B cell (primary cell): ENCODE measurements around the gene HOOK2. TPM values are rescaled to one million over a fixed set of nuclear protein-coding genes. Genes with fewer than 3 reads are reported as not detected.

Experiments
- ATAC-seq: fragments of 200-7000 bp; cut with Tn5 transposase; one replicate; pipeline ENCODE4 v1.10.0; 2021; ENCODE audit warnings: low read depth, mild to moderate bottlenecking, moderate number of reproducible peaks, moderate library complexity
- CTCF ChIA-PET: fragments of 350-600 bp; sonication (Branson Sonifier 250); formaldehyde crosslinking; loops from one replicate; lab custom pipeline; 2021; ENCODE audit warnings: antibody characterized with exemption, inconsistent platforms; lab: Charles Lee
- POLR2A ChIA-PET: fragments of 350-600 bp; sonication (Branson Sonifier 250); formaldehyde crosslinking; loops from one replicate; lab custom pipeline; 2021; ENCODE audit warnings: antibody characterized with exemption; lab: Charles Lee
- DNase-seq: peaks from one replicate; pipeline ENCODE4 v3.0.0; 2013
- H2AFZ ChIP-seq: 2 replicates; pipeline ENCODE4 v1.6.1; 2012; ENCODE audit warnings: mild to moderate bottlenecking, low read depth, low read length; ENCODE audit not compliant: insufficient read depth, poor library complexity, severe bottlenecking
- H3K27ac ChIP-seq, 2 donors: 1 replicate in 1 of 2; 2 replicates in 1 of 2; pipeline ENCODE4 v1.5.1; 2012 to 2013; ENCODE audit warnings: low read length in 2 of 2, mild to moderate bottlenecking in 2 of 2, moderate library complexity in 1 of 2
- H3K27me3 ChIP-seq, 4 experiments: fragments of 200-600 bp in 1 of 4; sonication (generic) in 1 of 4; replicated peaks in 1 of 4; 1 replicate in 2 of 4; 2 replicates in 2 of 4; pipeline versions ENCODE4 v1.6.1 to v1.7.0; 2013 to 2016; ENCODE audit warnings: low read length in 3 of 4, mild to moderate bottlenecking in 2 of 4, mixed read lengths in 1 of 4, moderate library complexity in 1 of 4; ENCODE audit not compliant: insufficient read depth in 4 of 4, control insufficient read depth in 3 of 4; ENCODE audit errors: control extremely low read depth in 1 of 4
- H3K36me3 ChIP-seq, 2 experiments: replicated peaks in 1 of 2; 1 replicate in 1 of 2; 2 replicates in 1 of 2; pipeline versions ENCODE4 v1.6.1 to v1.7.1; 2013; ENCODE audit warnings: low read length in 1 of 2; ENCODE audit not compliant: insufficient read depth in 2 of 2, control insufficient read depth in 1 of 2; ENCODE audit errors: control extremely low read depth in 1 of 2, extremely low read depth in 1 of 2
- H3K4me1 ChIP-seq, 2 donors: fragments of 200-600 bp in 1 of 2; sonication (generic) in 1 of 2; 1 replicate in 1 of 2; 2 replicates in 1 of 2; pipeline versions ENCODE4 v1.5.1 to v1.6.1; 2013 to 2017; ENCODE audit warnings: low read length in 2 of 2; ENCODE audit not compliant: control insufficient read depth in 2 of 2, insufficient read depth in 2 of 2
- H3K4me2 ChIP-seq: replicated peaks from 2 replicates; pipeline ENCODE3; 2012; ENCODE audit warnings: mild to moderate bottlenecking, low read depth, low read length; ENCODE audit not compliant: poor library complexity, severe bottlenecking
- H3K4me3 ChIP-seq, 5 experiments: fragments of 200-600 bp in 1 of 5; sonication (generic) in 1 of 5; 1 replicate in 3 of 5; 2 replicates in 2 of 5; pipeline versions ENCODE4 v1.5.1 to v1.7.0; 2011 to 2016; ENCODE audit warnings: low read length in 4 of 5, mild to moderate bottlenecking in 4 of 5, low read depth in 2 of 5, control low read depth in 1 of 5, moderate library complexity in 1 of 5; ENCODE audit not compliant: insufficient read depth in 1 of 5; ENCODE audit errors: control extremely low read depth in 1 of 5, extremely low read depth in 1 of 5
- H3K79me2 ChIP-seq: fragments of 200-600 bp; sonication (generic); one replicate; pipeline ENCODE4 v1.6.0; 2016; ENCODE audit warnings: low read length; ENCODE audit not compliant: control insufficient read depth, insufficient read depth
- H3K9ac ChIP-seq: fragments of 200-600 bp; sonication (generic); 2 replicates; pipeline ENCODE4 v1.6.1; 2017; ENCODE audit warnings: mild to moderate bottlenecking, low read length, moderate library complexity
- H3K9me3 ChIP-seq, 3 donors: one replicate each; pipeline versions ENCODE4 v1.6.1 to v1.7.1; 2013; ENCODE audit warnings: low read length in 2 of 3; ENCODE audit not compliant: control insufficient read depth in 2 of 3, insufficient read depth in 1 of 3; ENCODE audit errors: control extremely low read depth in 1 of 3
- H4K20me1 ChIP-seq: 2 replicates; pipeline ENCODE4 v1.6.0; 2012; ENCODE audit warnings: mild to moderate bottlenecking, low read length; ENCODE audit not compliant: insufficient read depth, control insufficient read depth, poor library complexity, severe bottlenecking
- H3K27ac Mint-ChIP-seq: one replicate; pipeline ENCODE4 v1.8.0; 2021; ENCODE audit warnings: mixed read lengths
- H3K27me3 Mint-ChIP-seq: one replicate; pipeline ENCODE4 v1.8.0; 2021; ENCODE audit warnings: mixed read lengths
- H3K4me1 Mint-ChIP-seq: one replicate; pipeline ENCODE4 v1.8.0; 2021; ENCODE audit warnings: mixed read lengths
- H3K4me3 Mint-ChIP-seq: one replicate; pipeline ENCODE4 v1.8.0; 2021; ENCODE audit warnings: mixed read lengths
- H3K9me3 Mint-ChIP-seq: one replicate; pipeline ENCODE4 v1.8.0; 2022; ENCODE audit warnings: mixed read lengths; ENCODE audit not compliant: insufficient read depth
- EZH2 ChIP-seq: IDR thresholded peaks from 2 replicates; pipeline ENCODE4 v1.6.1; 2012; ENCODE audit warnings: borderline replicate concordance, low read depth, mild to moderate bottlenecking, moderate library complexity, low read length; ENCODE audit not compliant: insufficient read depth, poor library complexity, severe bottlenecking
- WGBS: methylation state at CpG from one replicate; pipeline ENCODE4 v1.1.5; 2013; ENCODE audit warnings: missing lambda C conversion rate; ENCODE audit not compliant: insufficient coverage; 5-methylcytosine and 5-hydroxymethylcytosine counted together
- intact Hi-C: fragments of 100-400 bp; cut with micrococcal nuclease; formaldehyde crosslinking; loops from one replicate; pipeline ENCODE4 v1.10.0; 2022
- polyA plus RNA-seq: library from polyadenylated mRNA; depleted of rRNA; stranded (reverse); fragments of >200 nt; gene quantifications from 2 replicates; pipeline ENCODE4 v1.2.3, GENCODE V29; 2012
- total RNA-seq, 2 donors: library from RNA; stranded (reverse); fragments of 120-200 nt in 1 of 2; gene quantifications; 1 replicate in 1 of 2; 2 replicates in 1 of 2; pipeline versions ENCODE4 v1.2.3 to v1.2.4, GENCODE V29; 2013 to 2022
- TF ChIP-seq, protein P1 (sequence below): fragments of 200-600 bp; IDR thresholded peaks from one replicate; pipeline ENCODE4 v1.8.0; 2022; ENCODE audit warnings: antibody characterized with exemption, mild to moderate bottlenecking

HOOK2 gene
- total and polyA plus RNA-seq, 2 donors (not counting 1 experiment from before 2014, with no cell fraction given): 30.3 to 33.4 TPM

DNA sequence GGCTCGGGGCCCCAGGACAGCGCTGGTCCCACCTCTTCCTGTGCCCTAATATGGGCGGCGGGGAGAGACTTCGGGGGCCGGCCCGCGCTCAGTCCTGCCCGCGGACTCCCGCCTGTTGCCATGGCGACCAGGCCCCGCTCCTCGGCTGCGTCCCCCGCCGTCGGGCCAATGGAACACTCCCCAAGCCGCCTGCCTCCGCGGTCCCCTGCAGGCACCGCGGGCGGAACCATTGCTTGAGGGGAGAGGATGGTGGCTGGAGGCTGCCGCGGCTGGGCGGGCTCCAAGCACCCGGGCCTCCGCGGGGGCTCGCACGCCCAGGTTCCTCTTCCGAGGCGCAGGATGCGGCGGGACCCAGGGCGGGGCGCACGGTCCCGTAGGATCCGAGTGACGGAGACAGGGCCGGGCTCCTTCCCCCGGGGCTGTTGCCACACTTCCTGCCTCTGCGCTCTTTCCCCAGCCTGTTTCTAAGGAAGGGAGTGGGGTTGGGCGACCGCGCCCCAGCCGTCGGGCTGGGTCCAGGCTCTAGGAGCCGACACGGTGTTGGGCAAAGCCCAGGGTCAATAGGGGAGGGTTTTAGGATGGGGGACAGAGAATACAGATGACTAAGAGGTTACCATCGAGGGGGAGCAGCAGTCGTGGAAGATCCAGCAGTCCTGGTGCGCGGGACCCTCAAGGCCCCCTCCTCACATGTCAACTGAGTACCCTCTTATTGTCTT, 14.7 kb upstream of the HOOK2 start:
- H3K4me2 ChIP-seq: peak overlapping the region; percentile 91
- H3K27ac ChIP-seq: peak overlapping the region; percentile 95 to 97
- intact Hi-C loops: loop anchor here (1.0 to 5.0 kb wide), 5 partner anchors 8 to 1208 kb away; partner anchors contain the start of genes TRIR, ZNF490 and ZNF791
- H3K4me3 ChIP-seq: peak overlapping the region; percentile 94 to 99 (median 97)
- ChIA-PET POLR2A (interaction anchor here (0.5 to 6.8 kb wide), 4 partner anchors 7 to 29 kb away, joined by 3 to 233 read pairs (median 77); partner anchors contain the start of gene HOOK2), CTCF (interaction anchor here (1.1 to 17.9 kb wide), 3 partner anchors 13 to 29 kb away, joined by 3 to 1147 read pairs (median 65); partner anchors contain the start of gene HOOK2)
- Mint-ChIP-seq H3K27me3 (no peaks in the 10 kb centered on the region), H3K9me3 (no peaks in the 10 kb centered on the region), H3K4me1 (peaks cover 41% of the 10 kb centered on the region), H3K4me3 (peak overlapping the region; percentile 97), H3K27ac (peak overlapping the region; percentile 99)
- H2AFZ ChIP-seq: no peak overlapping the region
- peak; percentile 99 for DNase-seq
- peaks cover 19% of the 10 kb centered on the region for H4K20me1 ChIP-seq
- peak; percentile 46 for ATAC-seq
- no peaks in the 10 kb centered on the region for H3K9me3 ChIP-seq
- H3K36me3 ChIP-seq: peaks cover 0 to 4% of the 10 kb centered on the region in 2 experiments
- peaks cover 52 to 64% of the 10 kb centered on the region in 2 donors for H3K4me1 ChIP-seq
- H3K79me2 ChIP-seq: peaks cover 25% of the 10 kb centered on the region
- TF ChIP-seq EZH2: no peak
- TF ChIP-seq, protein P1, sequence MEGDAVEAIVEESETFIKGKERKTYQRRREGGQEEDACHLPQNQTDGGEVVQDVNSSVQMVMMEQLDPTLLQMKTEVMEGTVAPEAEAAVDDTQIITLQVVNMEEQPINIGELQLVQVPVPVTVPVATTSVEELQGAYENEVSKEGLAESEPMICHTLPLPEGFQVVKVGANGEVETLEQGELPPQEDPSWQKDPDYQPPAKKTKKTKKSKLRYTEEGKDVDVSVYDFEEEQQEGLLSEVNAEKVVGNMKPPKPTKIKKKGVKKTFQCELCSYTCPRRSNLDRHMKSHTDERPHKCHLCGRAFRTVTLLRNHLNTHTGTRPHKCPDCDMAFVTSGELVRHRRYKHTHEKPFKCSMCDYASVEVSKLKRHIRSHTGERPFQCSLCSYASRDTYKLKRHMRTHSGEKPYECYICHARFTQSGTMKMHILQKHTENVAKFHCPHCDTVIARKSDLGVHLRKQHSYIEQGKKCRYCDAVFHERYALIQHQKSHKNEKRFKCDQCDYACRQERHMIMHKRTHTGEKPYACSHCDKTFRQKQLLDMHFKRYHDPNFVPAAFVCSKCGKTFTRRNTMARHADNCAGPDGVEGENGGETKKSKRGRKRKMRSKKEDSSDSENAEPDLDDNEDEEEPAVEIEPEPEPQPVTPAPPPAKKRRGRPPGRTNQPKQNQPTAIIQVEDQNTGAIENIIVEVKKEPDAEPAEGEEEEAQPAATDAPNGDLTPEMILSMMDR: no peak
- peak overlapping the region; percentile 86 for H3K9ac ChIP-seq
- H3K27me3 ChIP-seq: no peaks in the 10 kb centered on the region
- under 1% methylated on average over 56 of the region's 56 CpGs for WGBS
